GM12872 (cell line): ENCODE results near the gene SLC26A2.

Experiments
- TF ChIP-seq, protein P1 (sequence below): IDR thresholded peaks from 3 replicates; pipeline ENCODE4 v1.5.1; 2011; ENCODE audit warnings: low read depth, mild to moderate bottlenecking, low read length, moderate library complexity; ENCODE audit not compliant: insufficient read depth

Gene SLC26A2

GRCh38 chr5:149917073-149917676 is 43.4 kb upstream of the SLC26A2 start:
- TF ChIP-seq, protein P1, sequence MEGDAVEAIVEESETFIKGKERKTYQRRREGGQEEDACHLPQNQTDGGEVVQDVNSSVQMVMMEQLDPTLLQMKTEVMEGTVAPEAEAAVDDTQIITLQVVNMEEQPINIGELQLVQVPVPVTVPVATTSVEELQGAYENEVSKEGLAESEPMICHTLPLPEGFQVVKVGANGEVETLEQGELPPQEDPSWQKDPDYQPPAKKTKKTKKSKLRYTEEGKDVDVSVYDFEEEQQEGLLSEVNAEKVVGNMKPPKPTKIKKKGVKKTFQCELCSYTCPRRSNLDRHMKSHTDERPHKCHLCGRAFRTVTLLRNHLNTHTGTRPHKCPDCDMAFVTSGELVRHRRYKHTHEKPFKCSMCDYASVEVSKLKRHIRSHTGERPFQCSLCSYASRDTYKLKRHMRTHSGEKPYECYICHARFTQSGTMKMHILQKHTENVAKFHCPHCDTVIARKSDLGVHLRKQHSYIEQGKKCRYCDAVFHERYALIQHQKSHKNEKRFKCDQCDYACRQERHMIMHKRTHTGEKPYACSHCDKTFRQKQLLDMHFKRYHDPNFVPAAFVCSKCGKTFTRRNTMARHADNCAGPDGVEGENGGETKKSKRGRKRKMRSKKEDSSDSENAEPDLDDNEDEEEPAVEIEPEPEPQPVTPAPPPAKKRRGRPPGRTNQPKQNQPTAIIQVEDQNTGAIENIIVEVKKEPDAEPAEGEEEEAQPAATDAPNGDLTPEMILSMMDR: no peak

DNA sequence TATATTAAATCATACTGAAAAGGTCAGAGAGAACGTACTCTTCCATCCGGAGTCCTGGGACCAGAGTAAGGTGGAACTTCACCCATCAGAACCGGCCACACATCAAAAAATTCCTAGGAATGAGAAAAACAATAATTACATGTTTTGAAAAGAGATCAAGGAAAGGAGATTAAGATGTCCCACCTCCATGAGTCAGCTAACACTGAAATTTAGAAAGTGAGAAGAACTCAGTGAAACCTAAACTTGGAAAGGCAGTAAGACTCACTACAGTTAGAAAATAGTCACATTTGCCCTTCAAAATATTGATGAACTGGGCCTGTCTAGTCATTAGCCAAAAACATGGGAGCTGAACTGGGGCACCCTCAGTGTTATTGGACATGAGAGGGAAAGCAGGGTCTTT is 39.0 kb upstream of the SLC26A2 start:
- TF ChIP-seq, protein P1: no peak

GRCh38 chr5:149922950-149923349 is 37.6 kb upstream of the SLC26A2 start:
- TF ChIP-seq, protein P1: no peak

DNA sequence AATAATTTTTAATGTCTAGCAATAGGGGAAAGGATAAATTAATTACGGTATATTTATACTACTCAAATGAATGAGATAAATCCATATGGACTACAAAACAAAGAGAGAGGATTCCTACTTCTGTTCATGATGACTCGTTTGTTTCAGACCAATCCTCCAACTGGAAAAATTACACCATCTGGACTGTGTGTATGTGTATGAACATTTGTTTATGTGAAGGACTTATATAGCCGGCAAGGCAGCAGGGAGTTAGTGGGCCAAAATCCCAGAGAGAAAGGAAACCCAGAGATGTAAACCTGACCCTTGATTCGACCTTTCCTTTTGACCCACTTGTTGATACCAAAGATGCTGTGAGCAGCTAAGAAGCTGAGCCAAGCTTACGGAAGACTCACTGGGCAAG is 36.1 kb upstream of the SLC26A2 start:
- TF ChIP-seq, protein P1: no peak

- TF ChIP-seq, protein P1: no peak
These were observed 30.4 kb upstream of the SLC26A2 start for GRCh38 chr5:149930043-149930748.

DNA sequence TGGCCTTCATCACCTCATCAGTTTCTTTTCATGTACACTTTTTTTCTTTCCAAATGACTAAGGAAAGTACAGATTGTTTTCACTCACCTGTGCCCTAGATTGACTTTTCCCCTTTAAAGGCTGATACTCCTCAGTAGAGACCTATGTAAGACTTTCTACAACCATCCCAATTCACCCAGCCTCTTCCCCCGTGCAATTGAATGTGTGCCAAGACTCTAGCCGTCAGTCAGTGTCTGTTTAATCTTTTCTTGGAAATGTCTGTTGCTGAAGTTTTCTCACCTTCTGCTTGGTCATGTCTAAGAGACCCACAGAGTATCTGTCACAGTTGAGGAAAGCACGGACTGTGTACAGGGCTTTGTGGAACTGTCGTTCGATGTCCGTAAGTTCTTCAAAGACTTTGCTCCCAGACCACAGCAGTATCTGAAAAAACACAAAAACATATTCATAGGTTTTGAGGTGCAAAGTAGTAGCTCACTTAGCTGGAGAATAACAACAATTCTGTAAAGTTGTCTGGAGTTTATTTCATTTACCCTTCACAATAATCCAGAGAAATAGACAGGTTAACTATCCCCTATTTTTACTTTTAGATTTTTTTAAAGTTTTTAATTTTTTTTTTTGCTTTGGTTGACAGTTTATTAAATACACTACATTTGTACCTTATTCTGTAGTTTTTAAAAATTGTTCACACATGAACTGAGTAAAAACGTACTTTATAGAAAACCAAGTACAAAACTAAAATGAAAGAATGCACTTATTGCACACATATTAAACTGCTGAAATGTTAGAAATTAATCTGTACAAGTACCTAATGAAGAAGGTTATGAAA is 29.6 kb upstream of the SLC26A2 start:
- TF ChIP-seq, protein P1: no peak

DNA sequence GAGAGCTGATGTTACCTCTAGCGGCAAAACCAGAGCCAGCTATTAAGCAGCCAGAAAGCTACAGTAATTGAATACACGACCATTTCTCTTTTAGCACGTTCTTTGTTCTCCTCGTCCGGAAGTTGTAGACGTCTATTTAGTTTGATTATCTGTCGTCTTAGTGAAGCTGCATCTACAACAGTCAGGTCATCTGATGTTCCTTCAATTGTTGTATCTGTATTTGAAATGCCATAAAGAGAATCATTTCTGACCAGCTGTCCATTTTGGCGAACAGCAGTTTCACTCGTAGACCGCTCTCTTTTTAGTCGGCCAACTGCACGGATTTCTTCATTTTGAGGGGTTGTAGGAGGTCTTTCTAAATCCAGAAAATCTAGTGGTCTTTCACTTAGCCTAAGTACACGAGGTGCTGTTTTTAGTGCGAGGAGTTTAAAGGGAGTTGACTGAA is 28.5 kb upstream of the SLC26A2 start:
- TF ChIP-seq, protein P1: no peak
